Measurements from ENCODE around the gene SPRED1. TPM values are rescaled to one million over a fixed set of nuclear protein-coding genes. Genes with fewer than 3 reads are reported as not detected.

SPRED1 gene
- polyA plus RNA-seq, 3 donors, result 2.5 to 3.3 (median 3.2) TPM

DNA sequence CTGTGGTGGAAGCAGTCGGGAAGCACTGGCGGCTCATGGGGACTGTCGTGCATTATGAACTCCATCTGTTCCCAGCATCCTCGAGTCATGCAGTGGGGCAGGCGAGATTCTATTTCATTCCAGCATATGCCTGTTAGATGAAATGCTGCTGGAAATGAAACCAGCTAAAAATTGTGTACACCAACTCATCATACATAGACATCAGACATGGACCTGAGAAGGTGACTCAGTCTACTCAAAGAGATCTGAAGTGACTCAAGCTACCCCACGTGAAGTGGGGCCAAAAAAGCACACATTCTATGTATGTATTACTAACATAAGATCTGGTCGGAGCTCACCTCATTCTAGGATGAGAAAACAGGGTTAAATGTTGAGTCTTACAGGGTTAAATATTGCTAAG, 153.8 kb downstream of the SPRED1 start:
- peaks cover 0 to 4% (median under 1%) of the 10 kb centered on the region in 3 donors for H3K27me3 Mint-ChIP-seq (ENCODE audit: low read depth in 3 of 3)
- no peaks in the 10 kb centered on the region for H3K36me3 Mint-ChIP-seq
- Histone ChIP-seq H3K36me3 (replicated peaks in 1 of 2; ENCODE audit: control insufficient read depth in 1 of 2, insufficient read depth in 2 of 2, low read length in 2 of 2) (no peaks in the 10 kb centered on the region), H3K27ac (ENCODE audit: low read depth in 1 of 2, low read length in 2 of 2) (no peak overlapping the region), H3K79me2 (ENCODE audit: insufficient read depth, low read length) (no peaks in the 10 kb centered on the region), H3K4me3 (replicated peaks in 1 of 3; ENCODE audit: low read depth in 2 of 3, low read length in 3 of 3) (no peak overlapping the region), H3K27me3 (ENCODE audit: control insufficient read depth in 2 of 2, insufficient read depth in 2 of 2, low read length in 2 of 2) (no peaks in the 10 kb centered on the region), H3K4me1 (ENCODE audit: control insufficient read depth in 1 of 2, insufficient read depth in 2 of 2, low read length in 2 of 2) (no peaks in the 10 kb centered on the region), H4K20me1 (ENCODE audit: insufficient read depth, low read length) (no peaks in the 10 kb centered on the region), H3K4me2 (replicated peaks; ENCODE audit: extremely low read depth, low read length, poor library complexity, severe bottlenecking) (no peak overlapping the region), H3K9ac (ENCODE audit: insufficient read depth, low read length, poor library complexity, severe bottlenecking) (no peak overlapping the region), H3K9me3 (replicated peaks in 1 of 2; ENCODE audit: control insufficient read depth in 1 of 2, insufficient read depth in 1 of 2, low read length in 2 of 2) (no peaks in the 10 kb centered on the region), H2AFZ (ENCODE audit: insufficient read depth, low read depth, low read length, poor library complexity, severe bottlenecking) (no peak overlapping the region)
- no peak overlapping the region for H3K27ac Mint-ChIP-seq
- DNase-seq, result no peak
- TF ChIP-seq, protein P1, sequence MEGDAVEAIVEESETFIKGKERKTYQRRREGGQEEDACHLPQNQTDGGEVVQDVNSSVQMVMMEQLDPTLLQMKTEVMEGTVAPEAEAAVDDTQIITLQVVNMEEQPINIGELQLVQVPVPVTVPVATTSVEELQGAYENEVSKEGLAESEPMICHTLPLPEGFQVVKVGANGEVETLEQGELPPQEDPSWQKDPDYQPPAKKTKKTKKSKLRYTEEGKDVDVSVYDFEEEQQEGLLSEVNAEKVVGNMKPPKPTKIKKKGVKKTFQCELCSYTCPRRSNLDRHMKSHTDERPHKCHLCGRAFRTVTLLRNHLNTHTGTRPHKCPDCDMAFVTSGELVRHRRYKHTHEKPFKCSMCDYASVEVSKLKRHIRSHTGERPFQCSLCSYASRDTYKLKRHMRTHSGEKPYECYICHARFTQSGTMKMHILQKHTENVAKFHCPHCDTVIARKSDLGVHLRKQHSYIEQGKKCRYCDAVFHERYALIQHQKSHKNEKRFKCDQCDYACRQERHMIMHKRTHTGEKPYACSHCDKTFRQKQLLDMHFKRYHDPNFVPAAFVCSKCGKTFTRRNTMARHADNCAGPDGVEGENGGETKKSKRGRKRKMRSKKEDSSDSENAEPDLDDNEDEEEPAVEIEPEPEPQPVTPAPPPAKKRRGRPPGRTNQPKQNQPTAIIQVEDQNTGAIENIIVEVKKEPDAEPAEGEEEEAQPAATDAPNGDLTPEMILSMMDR (IDR thresholded peaks at IDR 0.05), result no peak
- no peak overlapping the region for H3K4me3 Mint-ChIP-seq
- 89% methylated on average over 5 of the region's 7 CpGs for WGBS (ENCODE audit: insufficient coverage)
- H3K9me3 Mint-ChIP-seq, result peaks cover 0 to 5% (median 0%) of the 10 kb centered on the region in 7 donors
- intact Hi-C loops (cut with micrococcal nuclease), result no loop called here
- no peaks in the 10 kb centered on the region for H3K4me1 Mint-ChIP-seq

Other genes with a start within 250 kb of the SPRED1 start
- gene FAM98B, start 201.3 kb downstream of the SPRED1 start, polyA plus RNA-seq, result 1 to 10 TPM in 1 of 3 donors, under 1 TPM in 2; 0.41 to 1.3 (median 0.69) TPM

All from CD14-positive monocyte (primary cell).